GM12878 (cell line): ENCODE measurements around the gene MEDAG. TPM values are rescaled to one million over a fixed set of nuclear protein-coding genes. Genes with fewer than 3 reads are reported as not detected.

Source experiments
- ATAC-seq: fragments of 200-7000 bp; cut with Tn5 transposase; 3 replicates; pipeline ENCODE4 v1.9.1; 2020; ENCODE audit warnings: mild to moderate bottlenecking, moderate library complexity
- BruUV-seq: library from RNA; stranded (reverse); fragments of 400-500 nt; replicated peaks from 2 replicates; lab custom pipeline; 2021; lab: Mats Ljungman, UMichigan
- CTCF ChIA-PET: fragments of 300-600 bp; sonication (Branson Sonifier 250); formaldehyde crosslinking; extraction: SDS; loops from one replicate; lab custom pipeline; 2021; ENCODE audit warnings: inconsistent platforms; lab: Yijun Ruan, JAX
- POLR2A ChIA-PET: fragments of 350-600 bp; formaldehyde crosslinking; extraction: SDS; loops from one replicate; lab custom pipeline; 2021; ENCODE audit warnings: inconsistent platforms; lab: Charles Lee
- RAD21 ChIA-PET: fragments of 300-600 bp; sonication (Branson Sonifier 250); formaldehyde crosslinking; loops from one replicate; lab custom pipeline; 2023; ENCODE audit warnings: antibody characterized with exemption; ENCODE audit not compliant: unreplicated experiment; lab: Charles Lee
- SMC1A ChIA-PET: fragments of 300-600 bp; sonication (Branson Sonifier 250); formaldehyde crosslinking; loops from one replicate; lab custom pipeline; 2023; ENCODE audit not compliant: unreplicated experiment, uncharacterized antibody; lab: Charles Lee
- DNase-seq: peaks from one replicate; pipeline ENCODE4 v3.0.0-alpha.2; 2011; ENCODE audit warnings: low read depth, low spot score
- FAIRE-seq: peaks from 3 replicates; lab custom pipeline; 2011; peaks lifted over from hg19 to GRCh38; lab: Jason Lieb, UNC
- H2AFZ ChIP-seq: 2 replicates; pipeline ENCODE4 v1.6.0; 2011; ENCODE audit warnings: low read depth, low read length, control low read depth; ENCODE audit not compliant: control insufficient read depth
- H3K27ac ChIP-seq: 2 replicates; pipeline ENCODE4 v1.5.1; 2011; ENCODE audit warnings: control low read depth; ENCODE audit not compliant: control insufficient read depth, insufficient read depth
- H3K27me3 ChIP-seq, 2 experiments: replicated peaks in 1 of 2; 2 replicates each; pipeline versions ENCODE4 v1.6.0 to v1.6.1; 2011; ENCODE audit warnings: low read length in 1 of 2; ENCODE audit not compliant: control insufficient read depth in 2 of 2, insufficient read depth in 2 of 2
- H3K36me3 ChIP-seq, 2 experiments: 2 replicates each; pipeline ENCODE4 v1.5.1; 2011; ENCODE audit warnings: low read length in 1 of 2; ENCODE audit not compliant: control insufficient read depth in 2 of 2, insufficient read depth in 2 of 2
- H3K4me1 ChIP-seq: 2 replicates; pipeline ENCODE4 v1.6.1; 2011; ENCODE audit warnings: mild to moderate bottlenecking, low read length, moderate library complexity, mixed read lengths; ENCODE audit not compliant: control insufficient read depth, insufficient read depth
- H3K4me2 ChIP-seq: 2 replicates; pipeline ENCODE4 v1.6.0; 2011; ENCODE audit warnings: control low read depth; ENCODE audit not compliant: control insufficient read depth, insufficient read depth
- H3K4me3 ChIP-seq: fragments of 200-600 bp; sonication (generic); 2 replicates; pipeline ENCODE4 v1.5.1; 2016
- H3K79me2 ChIP-seq: 2 replicates; pipeline ENCODE4 v1.6.0; 2011; ENCODE audit warnings: low read length; ENCODE audit not compliant: control insufficient read depth, insufficient read depth
- H3K9ac ChIP-seq: 2 replicates; pipeline ENCODE4 v1.8.0; 2011; ENCODE audit warnings: low read length, control low read depth, mixed read lengths; ENCODE audit not compliant: control insufficient read depth, insufficient read depth
- H3K9me3 ChIP-seq: replicated peaks from 3 replicates; pipeline ENCODE4 v1.5.1; 2011; ENCODE audit warnings: mild to moderate bottlenecking, low read length; ENCODE audit not compliant: control insufficient read depth, insufficient read depth
- H4K20me1 ChIP-seq: 2 replicates; pipeline ENCODE4 v1.6.0; 2011; ENCODE audit not compliant: control insufficient read depth, insufficient read depth
- BACH1 ChIP-seq: fragments of 450-650 bp; IDR thresholded peaks from 2 replicates; pipeline ENCODE4 v1.6.1; 2017; ENCODE audit warnings: mild to moderate bottlenecking, borderline replicate concordance
- BRCA1 ChIP-seq: IDR thresholded peaks from 2 replicates; pipeline ENCODE4 v1.6.1; 2011; ENCODE audit warnings: low read depth, low read length, improper control_type of control experiment
- IRF5 ChIP-seq: fragments of 450-650 bp; IDR thresholded peaks from 2 replicates; pipeline ENCODE4 v1.6.1; 2017; ENCODE audit warnings: borderline replicate concordance
- MLLT1 ChIP-seq: fragments of 450-650 bp; IDR thresholded peaks from 2 replicates; pipeline ENCODE4 v1.6.1; 2016; ENCODE audit warnings: mild to moderate bottlenecking
- NR2C1 ChIP-seq: fragments of 450-650 bp; IDR thresholded peaks from 2 replicates; pipeline ENCODE4 v1.6.1; 2017; ENCODE audit warnings: antibody characterized with exemption, mild to moderate bottlenecking, moderate library complexity
- PAX5 ChIP-seq: IDR thresholded peaks from 2 replicates; pipeline ENCODE4 v1.6.1; 2011; ENCODE audit warnings: low read depth, low read length, borderline replicate concordance
- SPI1 ChIP-seq: IDR thresholded peaks from 2 replicates; pipeline ENCODE4 v1.6.1; 2011; ENCODE audit warnings: low read depth, mild to moderate bottlenecking, low read length, moderate library complexity, borderline replicate concordance; ENCODE audit not compliant: insufficient read depth
- SRF ChIP-seq, 2 experiments: IDR thresholded peaks; 2 replicates each; pipeline ENCODE4 v1.6.1; 2011; ENCODE audit warnings: low read depth in 2 of 2, low read length in 2 of 2, mild to moderate bottlenecking in 1 of 2, moderate library complexity in 1 of 2
- STAT1 ChIP-seq: fragments of 450-650 bp; conservative IDR thresholded peaks from 2 replicates; pipeline ENCODE4 v1.6.1; 2014; ENCODE audit warnings: antibody characterized with exemption, mild to moderate bottlenecking
- ZBTB33 ChIP-seq: fragments of 450-650 bp; IDR thresholded peaks from 2 replicates; pipeline ENCODE4 v1.6.1; 2017; ENCODE audit warnings: mild to moderate bottlenecking
- WGBS: methylation state at CpG from one replicate; pipeline ENCODE4 v1.1.6; 2016; ENCODE audit warnings: low lambda C conversion rate; ENCODE audit not compliant: insufficient replicate concordance, insufficient coverage; ENCODE audit errors: missing lambda C conversion rate; 5-methylcytosine and 5-hydroxymethylcytosine counted together
- in situ Hi-C: fragments of 300-500 bp; cut with MboI; formaldehyde crosslinking; loops from 9 replicates; pipeline ENCODE4 v1.14.3; 2018; ENCODE audit warnings: mixed read lengths
- intact Hi-C: fragments of 100-400 bp; cut with micrococcal nuclease; formaldehyde crosslinking; loops from one replicate; pipeline ENCODE4 v1.14.2; 2022; ENCODE audit not compliant: unreplicated experiment
- polyA plus RNA-seq, 11 experiments: library from polyadenylated mRNA; depleted of rRNA in 4 of 11; unstranded in 6 of 11; stranded (reverse) in 5 of 11; fragments of >200 nt; fragmentation: Nextera tagmentation in 4 of 11; fragmentation: Illumina TruSeq in 1 of 11; extraction: Ambion mirVana in 4 of 11; extraction: Trizol in 1 of 11; gene quantifications; 1 replicate in 1 of 11; 2 replicates in 10 of 11; pipeline versions ENCODE4 v1.2.1 to v1.2.3, GENCODE V29; 2011 to 2016; ENCODE audit warnings: inconsistent platforms in 2 of 11, missing spikeins in 2 of 11, low read depth in 1 of 11
- total RNA-seq, 4 experiments: library from RNA; depleted of rRNA in 3 of 4; stranded (reverse); fragments of >200 nt in 3 of 4; fragmentation: Illumina TruSeq in 1 of 4; extraction: Trizol in 1 of 4; gene quantifications; 2 replicates each; pipeline versions ENCODE4 v1.2.1 to v1.2.3, GENCODE V29; 2013 to 2021

Gene MEDAG
- total and polyA plus RNA-seq, 10 of the 15 experiments (the other 5 are each of a cell fraction or from before 2014, with no cell fraction given) = 0.03 TPM; not detected in 9

- Histone ChIP-seq H3K4me1 (no peaks in the 10 kb centered on the region), H3K4me3 (no peak overlapping the region), H3K36me3 (no peaks in the 10 kb centered on the region), H3K4me2 (no peak overlapping the region), H2AFZ (no peak overlapping the region), H4K20me1 (0 out of 2 replicates have a peak, but pooled peaks cover 2% of the 10 kb centered on the region), H3K79me2 (no peaks in the 10 kb centered on the region), H3K27me3 (peaks cover 0 to 2% of the 10 kb centered on the region in 2 experiments; a peak in 2 of 4 replicates), H3K9ac (no peak overlapping the region), H3K27ac (no peak overlapping the region), H3K9me3 (no peaks in the 10 kb centered on the region)
- DNase-seq (no peak), ATAC-seq (peak; percentile 33), FAIRE-seq (no peak)
- no TSS peak for BruUV-seq
- SMC1A ChIA-PET = interaction anchor here (1.0 kb wide), 1 partner anchor 19 kb away, joined by 3 read pairs; no protein-coding TSS in a partner anchor
- in situ Hi-C loops = no loop called here
- CTCF ChIA-PET = interaction anchor here (0.6 to 1.9 kb wide), 2 partner anchors 173 to 612 kb away, joined by 3 to 6 read pairs; no protein-coding TSS in a partner anchor
- no peak for TF ChIP-seq PAX5
- peak; percentile 32; the same call in 1 of the 2 replicates for TF ChIP-seq SPI1
- 55% methylated on average over 17 of the region's 17 CpGs for WGBS
- RAD21 ChIA-PET = interaction anchor here (1.5 kb wide), 1 partner anchor 173 kb away, joined by 3 read pairs; no protein-coding TSS in a partner anchor
- intact Hi-C loops = no loop called here
- POLR2A ChIA-PET = no interaction called here
Measured at GRCh38 chr13:30871588-30872275, 34.3 kb upstream of the MEDAG start.

- RAD21 ChIA-PET = interaction anchor here (1.5 kb wide), 1 partner anchor 173 kb away, joined by 3 read pairs; no protein-coding TSS in a partner anchor
- ATAC-seq = no peak
- CTCF ChIA-PET = interaction anchor here (1.9 kb wide), 1 partner anchor 172 kb away, joined by 6 read pairs; no protein-coding TSS in a partner anchor
- TF ChIP-seq STAT1 (no peak), IRF5 (no peak), BRCA1 (no peak), ZBTB33 (no peak), SRF (IDR thresholded peaks at IDR 0.05; ENCODE audit: low read depth in 2 of 2, low read length in 2 of 2) (no peak), MLLT1 (no peak), BACH1 (no peak), NR2C1 (no peak)
Measured at GRCh38 chr13:30872276-30872594, 33.8 kb upstream of the MEDAG start.

More at GRCh38 chr13:30872276-30872594, 33.8 kb upstream of the MEDAG start:
- FAIRE-seq (no peak), DNase-seq (no peak)
- Histone ChIP-seq H3K36me3 (no peaks in the 10 kb centered on the region), H3K4me1 (no peaks in the 10 kb centered on the region), H3K79me2 (no peaks in the 10 kb centered on the region), H2AFZ (no peak overlapping the region), H3K27ac (no peak overlapping the region), H4K20me1 (0 out of 2 replicates have a peak, but pooled peaks cover under 1% of the 10 kb centered on the region), H3K27me3 (no peaks in the 10 kb centered on the region; a peak in 2 of 4 replicates), H3K9me3 (no peaks in the 10 kb centered on the region), H3K4me2 (no peak overlapping the region), H3K9ac (no peak overlapping the region), H3K4me3 (no peak overlapping the region)
- WGBS = 40% methylated on average over 7 of the region's 7 CpGs
- BruUV-seq = no TSS peak
- in situ Hi-C loops = no loop called here
- intact Hi-C loops = no loop called here
- POLR2A ChIA-PET = no interaction called here
- SMC1A ChIA-PET = interaction anchor here (1.0 kb wide), 1 partner anchor 19 kb away, joined by 3 read pairs; no protein-coding TSS in a partner anchor
